ENCODE results near the gene INPP5F.

- TF ChIP-seq POLR2A (IDR thresholded peaks at IDR 0.05; ENCODE audit: low read depth, low read length) (no peak), POLR2AphosphoS5 (IDR thresholded peaks at IDR 0.05; ENCODE audit: low read depth, low read length) (no peak)
Measured at GRCh38 chr10:119694608-119695007, 31.2 kb upstream of the INPP5F start.

Measured in GM12892 (cell line).